Vagina (tissue), 2 donors: Measurements from ENCODE around the gene DLEC1. TPM values are rescaled to one million over a fixed set of nuclear protein-coding genes. Genes with fewer than 3 reads are reported as not detected.

ENCODE experiments used
- DNase-seq, 2 donors: peaks; one replicate each; pipeline ENCODE4 v3.0.0-alpha.2; 2017; ENCODE audit errors: extremely low spot score in 2 of 2
- H3K27ac ChIP-seq: fragments of 200-600 bp; sonication (generic); one replicate; pipeline ENCODE4 v1.5.1; 2019
- H3K27me3 ChIP-seq: fragments of 200-600 bp; sonication (generic); one replicate; pipeline ENCODE4 v1.5.1; 2019
- H3K36me3 ChIP-seq, 2 donors: fragments of 200-600 bp; sonication (generic); one replicate each; pipeline ENCODE4 v1.5.1; 2017 to 2019
- H3K4me1 ChIP-seq: fragments of 200-600 bp; sonication (generic); one replicate; pipeline ENCODE4 v1.5.1; 2019
- H3K4me3 ChIP-seq, 2 donors: fragments of 200-600 bp; sonication (generic); 1 replicate in 1 of 2; 2 replicates in 1 of 2; pipeline ENCODE4 v1.5.1; 2016 to 2019
- H3K9me3 ChIP-seq: fragments of 200-600 bp; sonication (generic); one replicate; pipeline ENCODE4 v1.5.1; 2019
- POLR2A ChIP-seq, 2 donors: fragments of 450-650 bp; IDR thresholded peaks; one replicate each; pipeline ENCODE4 v1.6.1; 2017; ENCODE audit warnings: antibody characterized with exemption in 2 of 2, mild to moderate bottlenecking in 2 of 2, moderate library complexity in 2 of 2
- POLR2AphosphoS5 ChIP-seq, 2 donors: sonication (generic); formaldehyde crosslinking; IDR thresholded peaks; one replicate each; pipeline ENCODE4 v1.9.0; 2017; ENCODE audit warnings: antibody characterized with exemption in 2 of 2, mild to moderate bottlenecking in 2 of 2, low read depth in 1 of 2; ENCODE audit not compliant: insufficient read depth in 1 of 2
- intact Hi-C: fragments of 100-400 bp; cut with DNase I; formaldehyde crosslinking; loops from one replicate; pipeline ENCODE4 v1.15.1; 2023
- total RNA-seq: library from RNA; depleted of rRNA; stranded (reverse); fragments of >200 nt; gene quantifications from one replicate; pipeline ENCODE4 v1.2.3, GENCODE V29; 2016
- TF ChIP-seq, protein P1 (sequence below), 3 experiments: fragments of 450-650 bp in 2 of 3; fragments of 200-600 bp in 1 of 3; sonication (generic) in 1 of 3; IDR thresholded peaks; one replicate each; pipeline ENCODE4 v1.5.1; 2017 to 2019; ENCODE audit warnings: antibody characterized with exemption in 3 of 3, mild to moderate bottlenecking in 2 of 3, moderate library complexity in 2 of 3

Gene DLEC1
- total RNA-seq, 1 donor from 2014 or later: 0.25 TPM

DNA sequence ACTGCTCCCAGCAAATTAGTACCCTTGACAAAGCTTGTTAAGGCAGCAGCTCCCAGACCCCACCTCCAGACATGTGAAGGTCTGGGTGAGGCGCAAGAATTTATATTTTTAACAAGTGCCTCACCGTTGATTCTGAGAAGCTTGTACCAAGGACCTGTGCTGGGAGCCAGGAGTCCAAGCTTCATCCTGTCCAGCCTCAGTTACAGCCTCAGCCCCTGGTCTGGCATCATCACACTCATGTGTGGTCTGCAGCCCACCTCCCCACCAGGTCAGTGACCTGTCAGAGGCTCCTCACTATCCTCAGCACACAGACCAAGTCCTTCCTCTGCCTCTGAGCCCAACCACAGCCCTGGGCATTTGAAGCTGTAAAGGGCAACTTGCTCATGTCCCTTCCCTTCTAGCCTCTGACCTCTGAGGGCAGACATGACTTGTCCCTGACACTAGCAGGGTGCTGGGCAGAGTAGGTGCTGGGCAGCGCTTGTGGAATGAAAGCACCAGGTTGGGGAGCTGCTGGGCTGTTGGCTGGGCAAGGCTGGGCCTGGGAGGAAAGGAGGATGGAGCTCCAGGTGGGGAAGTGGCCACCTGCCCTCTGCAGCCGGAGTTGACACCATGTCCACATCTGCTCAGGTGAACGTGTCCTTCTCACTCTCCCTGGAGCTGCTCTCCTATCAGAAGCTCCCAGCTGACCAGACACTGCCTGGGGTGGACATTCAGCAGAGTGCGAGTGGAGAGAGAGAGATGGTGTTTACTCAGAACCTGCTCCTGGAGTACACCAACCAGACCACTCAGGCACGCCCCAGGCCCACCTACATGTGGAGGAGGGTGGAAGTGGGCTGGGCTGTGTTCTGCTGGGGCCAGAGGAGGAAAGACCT lies 81.0 kb downstream of the DLEC1 start:
- peaks cover 0 to 45% of the 10 kb centered on the region in 2 donors for H3K36me3 ChIP-seq
- no peaks in the 10 kb centered on the region for H3K9me3 ChIP-seq
- no peak for DNase-seq
- H3K4me3 ChIP-seq: no peak overlapping the region
- H3K27me3 ChIP-seq: no peaks in the 10 kb centered on the region
- H3K4me1 ChIP-seq: no peaks in the 10 kb centered on the region
- intact Hi-C loops: no loop called here
- no peak overlapping the region for H3K27ac ChIP-seq
- TF ChIP-seq, protein P1, sequence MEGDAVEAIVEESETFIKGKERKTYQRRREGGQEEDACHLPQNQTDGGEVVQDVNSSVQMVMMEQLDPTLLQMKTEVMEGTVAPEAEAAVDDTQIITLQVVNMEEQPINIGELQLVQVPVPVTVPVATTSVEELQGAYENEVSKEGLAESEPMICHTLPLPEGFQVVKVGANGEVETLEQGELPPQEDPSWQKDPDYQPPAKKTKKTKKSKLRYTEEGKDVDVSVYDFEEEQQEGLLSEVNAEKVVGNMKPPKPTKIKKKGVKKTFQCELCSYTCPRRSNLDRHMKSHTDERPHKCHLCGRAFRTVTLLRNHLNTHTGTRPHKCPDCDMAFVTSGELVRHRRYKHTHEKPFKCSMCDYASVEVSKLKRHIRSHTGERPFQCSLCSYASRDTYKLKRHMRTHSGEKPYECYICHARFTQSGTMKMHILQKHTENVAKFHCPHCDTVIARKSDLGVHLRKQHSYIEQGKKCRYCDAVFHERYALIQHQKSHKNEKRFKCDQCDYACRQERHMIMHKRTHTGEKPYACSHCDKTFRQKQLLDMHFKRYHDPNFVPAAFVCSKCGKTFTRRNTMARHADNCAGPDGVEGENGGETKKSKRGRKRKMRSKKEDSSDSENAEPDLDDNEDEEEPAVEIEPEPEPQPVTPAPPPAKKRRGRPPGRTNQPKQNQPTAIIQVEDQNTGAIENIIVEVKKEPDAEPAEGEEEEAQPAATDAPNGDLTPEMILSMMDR (IDR thresholded peaks at IDR 0.05): no peak
- TF ChIP-seq POLR2AphosphoS5 (IDR thresholded peaks at IDR 0.05; ENCODE audit: insufficient read depth in 1 of 2, low read depth in 1 of 2): no peak

GRCh38 chr3:38120693-38121450 lies 81.9 kb downstream of the DLEC1 start:
- Histone ChIP-seq H3K4me1 (no peaks in the 10 kb centered on the region), H3K36me3 (peaks cover 0 to 53% of the 10 kb centered on the region in 2 donors), H3K4me3 (no peak overlapping the region), H3K27me3 (no peaks in the 10 kb centered on the region), H3K9me3 (no peaks in the 10 kb centered on the region), H3K27ac (no peak overlapping the region)
- no peak for DNase-seq
- intact Hi-C loops: no loop called here
- TF ChIP-seq POLR2A (IDR thresholded peaks at IDR 0.05) (no peak), POLR2AphosphoS5 (IDR thresholded peaks at IDR 0.05; ENCODE audit: insufficient read depth in 1 of 2, low read depth in 1 of 2) (no peak)
- TF ChIP-seq, protein P1 (IDR thresholded peaks at IDR 0.05): no peak

- Histone ChIP-seq H3K4me1 (no peaks in the 10 kb centered on the region), H3K9me3 (no peaks in the 10 kb centered on the region), H3K36me3 (peaks cover 0 to 58% of the 10 kb centered on the region in 2 donors), H3K27me3 (no peaks in the 10 kb centered on the region), H3K27ac (no peak overlapping the region), H3K4me3 (no peak overlapping the region)
- DNase-seq: no peak
- intact Hi-C loops: no loop called here
- TF ChIP-seq POLR2AphosphoS5 (IDR thresholded peaks at IDR 0.05; ENCODE audit: insufficient read depth in 1 of 2, low read depth in 1 of 2) (no peak), POLR2A (IDR thresholded peaks at IDR 0.05) (no peak)
- TF ChIP-seq, protein P1 (IDR thresholded peaks at IDR 0.05): no peak
Measured at GRCh38 chr3:38121451-38121831, 82.4 kb downstream of the DLEC1 start.

- H3K4me3 ChIP-seq: no peak overlapping the region
- H3K27me3 ChIP-seq: no peaks in the 10 kb centered on the region
- no peaks in the 10 kb centered on the region for H3K9me3 ChIP-seq
- no peak for TF ChIP-seq POLR2A (IDR thresholded peaks at IDR 0.05)
- no peak for TF ChIP-seq POLR2AphosphoS5 (IDR thresholded peaks at IDR 0.05; ENCODE audit: insufficient read depth in 1 of 2, low read depth in 1 of 2)
- TF ChIP-seq, protein P1 (IDR thresholded peaks at IDR 0.05): no peak
- H3K36me3 ChIP-seq: peaks cover 0 to 63% of the 10 kb centered on the region in 2 donors
- H3K4me1 ChIP-seq: no peaks in the 10 kb centered on the region
- DNase-seq: no peak
- intact Hi-C loops: no loop called here
- H3K27ac ChIP-seq: no peak overlapping the region
Measured at GRCh38 chr3:38121832-38122461, 82.9 kb downstream of the DLEC1 start.
